ENCODE results near the gene DDA1. TPM values are rescaled to one million over a fixed set of nuclear protein-coding genes. Genes with fewer than 3 reads are reported as not detected.
A peak's percentile ranks its signal among the peaks of the same experiment; 100 is the strongest.

DDA1 gene
- total RNA-seq, 1 donor from 2014 or later = 38.7 TPM

DNA sequence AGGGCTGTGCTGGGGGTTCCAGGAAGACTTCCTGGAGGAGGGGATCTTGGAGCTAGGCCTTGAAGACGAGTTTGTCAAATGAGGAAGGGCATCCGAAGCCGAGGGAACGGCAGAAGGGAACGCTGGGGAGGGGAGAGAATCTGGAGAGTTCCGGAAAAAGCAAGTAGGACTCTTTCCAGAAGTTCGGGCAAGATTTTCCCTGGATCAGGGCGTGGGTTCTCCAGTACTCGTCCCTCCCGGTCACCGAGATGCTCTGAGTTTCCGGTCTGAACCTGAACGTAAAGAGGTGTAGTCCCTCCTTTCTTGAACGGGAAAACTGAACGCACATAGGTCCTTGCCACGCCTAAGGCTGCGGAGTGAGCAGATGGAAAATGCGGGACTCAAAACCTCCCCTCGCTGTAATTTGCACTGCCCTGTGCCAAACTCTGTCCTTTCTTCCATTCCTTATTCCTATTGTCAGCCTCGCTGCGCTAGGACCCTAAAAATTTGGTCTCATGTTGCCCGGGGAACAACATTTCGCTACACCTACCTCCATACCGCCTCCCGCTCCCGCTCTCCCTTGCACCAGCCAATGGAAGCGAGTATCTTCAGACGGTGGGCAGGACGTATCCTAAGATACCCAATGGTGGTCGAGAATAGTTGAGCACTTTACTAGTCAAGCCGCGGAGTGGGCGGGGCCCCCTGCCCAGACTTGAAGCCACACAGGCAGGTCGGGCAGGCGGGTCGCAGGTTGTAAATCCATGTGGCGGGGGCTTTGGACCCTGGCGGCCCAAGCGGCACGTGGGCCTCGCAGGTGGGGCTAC lies 27.7 kb downstream of the DDA1 start, which contains the start of gene GTPBP3:
GTPBP3 (plus strand) TSS at position 682 of the 803 bp plus-strand sequence; CDS start at position 741, 59 bp downstream.
- TF ChIP-seq, protein P1, sequence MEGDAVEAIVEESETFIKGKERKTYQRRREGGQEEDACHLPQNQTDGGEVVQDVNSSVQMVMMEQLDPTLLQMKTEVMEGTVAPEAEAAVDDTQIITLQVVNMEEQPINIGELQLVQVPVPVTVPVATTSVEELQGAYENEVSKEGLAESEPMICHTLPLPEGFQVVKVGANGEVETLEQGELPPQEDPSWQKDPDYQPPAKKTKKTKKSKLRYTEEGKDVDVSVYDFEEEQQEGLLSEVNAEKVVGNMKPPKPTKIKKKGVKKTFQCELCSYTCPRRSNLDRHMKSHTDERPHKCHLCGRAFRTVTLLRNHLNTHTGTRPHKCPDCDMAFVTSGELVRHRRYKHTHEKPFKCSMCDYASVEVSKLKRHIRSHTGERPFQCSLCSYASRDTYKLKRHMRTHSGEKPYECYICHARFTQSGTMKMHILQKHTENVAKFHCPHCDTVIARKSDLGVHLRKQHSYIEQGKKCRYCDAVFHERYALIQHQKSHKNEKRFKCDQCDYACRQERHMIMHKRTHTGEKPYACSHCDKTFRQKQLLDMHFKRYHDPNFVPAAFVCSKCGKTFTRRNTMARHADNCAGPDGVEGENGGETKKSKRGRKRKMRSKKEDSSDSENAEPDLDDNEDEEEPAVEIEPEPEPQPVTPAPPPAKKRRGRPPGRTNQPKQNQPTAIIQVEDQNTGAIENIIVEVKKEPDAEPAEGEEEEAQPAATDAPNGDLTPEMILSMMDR (conservative IDR thresholded peaks at IDR 0.05) = no peak
- Mint-ChIP-seq H3K27ac (peak within 1 kb of the TSS; percentile 98), H3K4me1 (ENCODE audit: unreplicated experiment) (peaks cover 15% of the 10 kb centered on the region), H3K36me3 (peaks cover 4% of the 10 kb centered on the region), H3K27me3 (peaks cover 3% of the 10 kb centered on the region), H3K9me3 (no peaks in the 10 kb centered on the region), H3K4me3 (peak within 1 kb of the TSS; percentile 95)
- DNase-seq (ENCODE audit: extremely low spot score, unreplicated experiment) = peak; percentile 95

DNA sequence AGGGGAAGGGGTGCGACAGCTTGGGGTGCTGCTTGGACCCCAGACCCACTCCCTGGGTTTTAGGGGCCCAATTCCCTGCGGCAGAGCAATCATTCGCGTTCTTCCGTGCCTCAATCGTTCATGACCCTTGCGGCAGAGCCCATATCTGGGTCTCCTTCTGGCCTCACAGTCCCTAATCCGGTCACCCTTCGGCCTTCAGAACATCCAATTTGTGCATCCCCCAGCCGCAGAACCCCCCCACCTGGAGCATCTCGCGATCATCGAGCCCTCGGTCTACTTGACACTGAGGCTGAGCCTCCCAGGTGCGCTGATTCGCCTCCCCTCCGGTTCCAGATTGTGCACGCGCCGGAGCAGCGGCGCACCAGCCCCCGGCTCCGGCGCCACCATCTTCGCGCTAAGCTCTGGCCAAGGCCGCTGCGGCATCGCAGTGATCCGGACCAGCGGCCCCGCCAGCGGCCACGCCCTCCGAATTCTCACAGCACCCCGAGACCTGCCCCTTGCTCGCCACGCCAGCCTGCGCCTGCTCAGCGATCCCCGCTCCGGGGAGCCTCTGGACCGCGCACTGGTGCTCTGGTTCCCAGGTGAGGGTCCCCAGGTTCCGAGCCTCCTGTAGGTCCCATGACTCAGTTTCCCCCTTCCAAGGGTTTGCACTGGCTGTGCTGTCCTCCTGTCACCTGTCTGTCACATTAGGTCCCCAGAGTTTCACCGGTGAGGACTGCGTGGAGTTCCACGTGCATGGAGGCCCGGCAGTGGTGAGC lies 28.5 kb downstream of the DDA1 start:
- TF ChIP-seq, protein P1 (conservative IDR thresholded peaks at IDR 0.05) = no peak
- Mint-ChIP-seq H3K36me3 (peaks cover under 1% of the 10 kb centered on the region), H3K4me3 (peak overlapping the region; percentile 95), H3K27me3 (peaks cover 3% of the 10 kb centered on the region), H3K27ac (peak overlapping the region; percentile 98), H3K4me1 (ENCODE audit: unreplicated experiment) (peaks cover 15% of the 10 kb centered on the region), H3K9me3 (no peaks in the 10 kb centered on the region)
- DNase-seq (ENCODE audit: extremely low spot score, unreplicated experiment) = no peak

- Mint-ChIP-seq H3K4me3 (peak overlapping the region; percentile 95), H3K9me3 (no peaks in the 10 kb centered on the region), H3K36me3 (no peaks in the 10 kb centered on the region), H3K4me1 (ENCODE audit: unreplicated experiment) (peaks cover 15% of the 10 kb centered on the region), H3K27ac (no peak overlapping the region), H3K27me3 (peaks cover 3% of the 10 kb centered on the region)
- no peak for DNase-seq (ENCODE audit: extremely low spot score, unreplicated experiment)
- TF ChIP-seq, protein P1 (conservative IDR thresholded peaks at IDR 0.05) = no peak
Observed at GRCh38 chr19:17338433-17339078, 29.2 kb downstream of the DDA1 start.

- Mint-ChIP-seq H3K27ac (no peak overlapping the region), H3K9me3 (no peaks in the 10 kb centered on the region), H3K36me3 (no peaks in the 10 kb centered on the region), H3K27me3 (peaks cover 3% of the 10 kb centered on the region), H3K4me1 (ENCODE audit: unreplicated experiment) (peaks cover 12% of the 10 kb centered on the region), H3K4me3 (peak overlapping the region; percentile 63)
- DNase-seq (ENCODE audit: extremely low spot score, unreplicated experiment) = no peak
- TF ChIP-seq, protein P1 (conservative IDR thresholded peaks at IDR 0.05) = no peak
Observed at GRCh38 chr19:17339088-17339741, 29.9 kb downstream of the DDA1 start.

DNA sequence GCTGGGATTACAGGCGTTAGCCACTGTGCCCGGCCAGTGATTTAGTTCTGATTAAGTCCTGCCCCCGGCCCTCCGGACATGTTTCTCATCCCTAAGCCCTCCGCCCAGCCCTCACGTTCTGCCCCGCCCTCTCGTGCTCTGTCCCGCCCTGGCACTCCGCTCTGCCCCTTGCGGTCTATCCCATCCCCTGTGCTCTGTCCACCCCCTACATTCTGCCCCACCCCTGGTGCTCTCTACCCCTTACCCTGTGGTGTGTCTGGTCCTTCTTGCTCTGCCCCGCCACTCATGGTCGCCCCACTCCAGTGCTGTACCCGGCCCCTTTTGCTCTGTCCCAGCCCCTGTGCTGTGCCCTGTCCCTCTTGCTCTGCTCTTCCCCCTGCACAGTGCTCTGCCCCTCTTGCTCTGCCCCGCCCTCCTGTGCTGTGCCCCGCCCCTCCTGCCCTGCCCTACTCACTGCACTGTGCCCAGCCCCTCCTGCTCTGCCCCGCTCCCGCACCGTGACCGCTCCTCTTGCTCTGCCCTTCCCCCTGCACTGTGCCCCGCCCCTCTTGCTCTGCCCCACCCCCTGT lies 31.0 kb downstream of the DDA1 start:
- no peaks in the 10 kb centered on the region for H3K9me3 Mint-ChIP-seq
- H3K36me3 Mint-ChIP-seq = no peaks in the 10 kb centered on the region
- TF ChIP-seq, protein P1 (conservative IDR thresholded peaks at IDR 0.05) = no peak
- no peak overlapping the region for H3K4me3 Mint-ChIP-seq
- no peaks in the 10 kb centered on the region for H3K27me3 Mint-ChIP-seq
- no peak for DNase-seq (ENCODE audit: extremely low spot score, unreplicated experiment)
- peaks cover 4% of the 10 kb centered on the region for H3K4me1 Mint-ChIP-seq (ENCODE audit: unreplicated experiment)
- H3K27ac Mint-ChIP-seq = no peak overlapping the region

All from type B pancreatic cell (in vitro differentiated cells).